ENCODE measurements around the gene CHRNE.

Gene CHRNE

DNA sequence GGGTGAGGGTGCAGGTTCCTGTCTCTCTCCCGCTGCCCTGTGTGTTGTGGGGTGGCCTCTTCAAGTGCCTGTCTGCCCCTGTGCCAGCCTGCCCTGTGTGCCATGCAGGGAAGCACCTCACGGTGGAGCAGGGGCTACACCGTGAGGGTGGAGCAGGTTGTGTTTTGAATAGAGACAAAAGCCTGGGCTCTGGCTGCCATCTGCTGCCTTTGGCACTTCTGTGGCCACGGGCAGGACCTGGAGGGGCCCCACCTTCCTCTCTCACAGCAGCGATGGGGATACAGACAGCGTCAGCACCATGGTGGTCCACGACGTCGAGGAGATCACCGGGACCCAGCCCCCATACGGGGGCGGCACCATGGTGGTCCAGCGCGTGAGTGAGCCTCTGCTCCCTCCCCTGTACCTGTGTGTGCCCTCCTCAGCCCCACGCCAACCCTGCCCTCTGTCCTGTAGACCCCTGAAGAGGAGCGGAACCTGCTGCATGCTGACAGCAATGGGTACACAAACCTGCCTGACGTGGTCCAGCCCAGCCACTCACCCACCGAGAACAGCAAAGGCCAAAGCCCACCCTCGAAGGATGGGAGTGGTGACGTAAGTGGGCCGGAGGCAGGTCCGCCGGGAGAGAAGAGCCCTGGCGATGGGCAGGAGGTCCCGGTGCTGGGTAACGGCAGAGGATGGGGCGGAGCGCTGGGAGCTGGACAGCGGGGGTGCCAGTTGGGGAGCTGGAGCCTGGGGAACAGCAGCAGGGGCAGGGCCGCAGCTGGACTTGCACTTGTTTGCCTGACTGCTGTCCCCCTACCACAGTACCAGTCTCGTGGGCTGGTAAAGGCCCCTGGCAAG is 9.0 kb downstream of the CHRNE start:
- no peak overlapping the region for H3K14ac ChIP-seq (ENCODE audit: low read length in 2 of 2)
- WGBS: 89% methylated on average over 31 of the region's 31 CpGs

DNA sequence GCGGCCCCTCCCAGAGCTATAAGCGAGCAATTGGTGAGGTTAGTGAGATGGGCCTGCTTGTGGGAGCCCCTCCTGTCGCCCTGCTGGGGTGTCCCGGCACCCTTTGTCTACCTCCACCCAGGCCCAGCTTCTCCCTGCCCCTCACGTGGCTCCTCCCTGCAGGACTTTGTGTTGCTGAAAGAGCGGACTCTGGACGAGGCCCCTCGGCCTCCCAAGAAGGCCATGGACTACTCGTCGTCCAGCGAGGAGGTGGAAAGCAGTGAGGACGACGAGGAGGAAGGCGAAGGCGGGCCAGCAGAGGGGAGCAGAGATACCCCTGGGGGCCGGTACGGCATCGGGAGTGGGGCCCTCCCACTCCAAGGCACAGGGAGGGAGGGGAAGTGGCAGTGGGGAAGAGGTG is 9.6 kb downstream of the CHRNE start:
- Histone ChIP-seq H3K79me1 (replicated peaks; ENCODE audit: low read length, poor library complexity, severe bottlenecking) (peaks cover 7% of the 10 kb centered on the region), H3K4ac (ENCODE audit: low read depth in 1 of 2, low read length in 2 of 2) (no peak overlapping the region), H4K8ac (ENCODE audit: low read length) (no peak overlapping the region), H3K27me3 (ENCODE audit: control insufficient read depth in 1 of 2, insufficient read depth in 1 of 2, low read length in 2 of 2) (no peaks in the 10 kb centered on the region), H2BK15ac (ENCODE audit: low read depth, poor library complexity, severe bottlenecking) (no peak overlapping the region), H2BK12ac (ENCODE audit: low read length in 2 of 2) (no peak overlapping the region), H3K4me2 (ENCODE audit: low read length, poor library complexity, severe bottlenecking) (no peak overlapping the region), H3K18ac (ENCODE audit: low read depth in 1 of 2, low read length in 2 of 2) (no peak overlapping the region), H3K23ac (ENCODE audit: low read length in 2 of 2) (no peak overlapping the region), H3K14ac (ENCODE audit: low read length in 2 of 2) (no peak overlapping the region), H3K9me3 (ENCODE audit: control insufficient read depth, low read length) (no peaks in the 10 kb centered on the region), H3K4me3 (ENCODE audit: insufficient read depth in 1 of 2, low read depth in 1 of 2, low read length in 2 of 2) (no peak overlapping the region), H4K91ac (ENCODE audit: low read length) (no peak overlapping the region), H3K27ac (ENCODE audit: low read length, poor library complexity, severe bottlenecking) (no peak overlapping the region), H2AFZ (ENCODE audit: low read depth, low read length) (no peak overlapping the region), H2BK120ac (ENCODE audit: low read depth, low read length) (no peak overlapping the region), H2BK5ac (ENCODE audit: low read depth, low read length, poor library complexity, severe bottlenecking) (no peak overlapping the region), H3K9ac (ENCODE audit: low read length) (no peak overlapping the region), H3K4me1 (ENCODE audit: control insufficient read depth, insufficient read depth, low read depth, low read length) (peaks cover 8% of the 10 kb centered on the region), H3K36me3 (ENCODE audit: control insufficient read depth in 1 of 2, insufficient read depth in 2 of 2, low read depth in 1 of 2, low read length in 2 of 2) (peaks cover 70 to 96% of the 10 kb centered on the region in 2 experiments), H2AK5ac (ENCODE audit: low read length, severe bottlenecking) (no peak overlapping the region)
- DNase-seq: no peak
- WGBS: 95% methylated on average over 18 of the region's 18 CpGs

More for the DNA sequence above, 9.0 kb downstream of the CHRNE start:
- H3K4ac ChIP-seq (ENCODE audit: low read depth in 1 of 2, low read length in 2 of 2): no peak overlapping the region
- H3K23ac ChIP-seq (ENCODE audit: low read length in 2 of 2): peak overlapping the region in 1 of 2 experiments; percentile 11
- H2BK5ac ChIP-seq (ENCODE audit: low read depth, low read length, poor library complexity, severe bottlenecking): no peak overlapping the region
- peaks cover 7% of the 10 kb centered on the region for H3K79me1 ChIP-seq (replicated peaks; ENCODE audit: low read length, poor library complexity, severe bottlenecking)
- H2BK120ac ChIP-seq (ENCODE audit: low read depth, low read length): no peak overlapping the region
- H3K4me2 ChIP-seq (ENCODE audit: low read length, poor library complexity, severe bottlenecking): no peak overlapping the region
- no peak overlapping the region for H4K8ac ChIP-seq (ENCODE audit: low read length)
- peak overlapping the region; percentile 16 for H4K91ac ChIP-seq (ENCODE audit: low read length)
- H3K27ac ChIP-seq (ENCODE audit: low read length, poor library complexity, severe bottlenecking): no peak overlapping the region
- peaks cover 8% of the 10 kb centered on the region for H3K4me1 ChIP-seq (ENCODE audit: control insufficient read depth, insufficient read depth, low read depth, low read length)
- H3K27me3 ChIP-seq (ENCODE audit: control insufficient read depth in 1 of 2, insufficient read depth in 1 of 2, low read length in 2 of 2): peaks cover 0 to 4% of the 10 kb centered on the region in 2 experiments
- no peak overlapping the region for H3K9ac ChIP-seq (ENCODE audit: low read length)
- H3K36me3 ChIP-seq (ENCODE audit: control insufficient read depth in 1 of 2, insufficient read depth in 2 of 2, low read depth in 1 of 2, low read length in 2 of 2): peaks cover 69 to 99% of the 10 kb centered on the region in 2 experiments
- no peak overlapping the region for H3K4me3 ChIP-seq (ENCODE audit: insufficient read depth in 1 of 2, low read depth in 1 of 2, low read length in 2 of 2)
- H3K18ac ChIP-seq (ENCODE audit: low read depth in 1 of 2, low read length in 2 of 2): no peak overlapping the region
- no peaks in the 10 kb centered on the region for H3K9me3 ChIP-seq (ENCODE audit: control insufficient read depth, low read length)
- H2BK12ac ChIP-seq (ENCODE audit: low read length in 2 of 2): no peak overlapping the region
- no peak for DNase-seq
- no peak overlapping the region for H2BK15ac ChIP-seq (ENCODE audit: low read depth, poor library complexity, severe bottlenecking)
- H2AFZ ChIP-seq (ENCODE audit: low read depth, low read length): peak overlapping the region; percentile 8
- H2AK5ac ChIP-seq (ENCODE audit: low read length, severe bottlenecking): no peak overlapping the region

DNA sequence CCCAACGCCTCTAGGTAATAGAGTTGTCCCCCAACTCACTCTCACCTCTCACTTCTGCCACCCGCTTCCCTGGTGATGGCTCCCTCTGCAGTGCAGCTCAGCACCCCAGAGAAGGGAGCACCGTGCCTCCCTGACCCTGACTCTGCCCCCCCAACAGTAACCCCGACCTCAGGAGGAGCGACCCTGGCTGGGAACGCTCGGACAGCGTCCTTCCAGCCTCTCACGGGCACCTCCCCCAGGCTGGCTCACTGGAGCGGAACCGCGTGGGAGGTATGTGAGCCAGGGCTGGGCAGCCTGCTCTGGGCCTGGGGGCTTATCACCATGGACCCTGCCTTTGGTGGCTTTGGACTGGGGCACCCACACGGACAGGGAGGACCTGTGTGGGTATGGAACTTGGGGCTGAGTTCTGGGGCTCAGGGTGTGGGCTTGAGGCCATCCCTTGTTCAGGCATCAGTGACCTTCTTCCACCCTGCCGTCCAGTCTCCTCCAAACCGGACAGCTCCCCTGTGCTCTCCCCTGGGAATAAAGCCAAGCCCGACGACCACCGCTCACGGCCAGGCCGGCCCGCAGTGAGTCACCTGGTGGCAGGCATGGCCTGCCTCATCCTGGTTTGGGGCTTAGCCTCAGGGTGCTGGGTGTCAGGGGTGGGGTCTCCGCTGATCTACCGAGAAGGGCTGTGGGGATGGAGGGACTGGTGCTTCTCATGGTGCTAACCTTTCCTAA is 10.2 kb downstream of the CHRNE start:
- Histone ChIP-seq H3K27me3 (ENCODE audit: control insufficient read depth in 1 of 2, insufficient read depth in 1 of 2, low read length in 2 of 2) (no peaks in the 10 kb centered on the region), H3K36me3 (ENCODE audit: control insufficient read depth in 1 of 2, insufficient read depth in 2 of 2, low read depth in 1 of 2, low read length in 2 of 2) (peaks cover 75 to 92% of the 10 kb centered on the region in 2 experiments), H2BK5ac (ENCODE audit: low read depth, low read length, poor library complexity, severe bottlenecking) (no peak overlapping the region), H3K27ac (ENCODE audit: low read length, poor library complexity, severe bottlenecking) (no peak overlapping the region), H2BK15ac (ENCODE audit: low read depth, poor library complexity, severe bottlenecking) (no peak overlapping the region), H3K4me2 (ENCODE audit: low read length, poor library complexity, severe bottlenecking) (no peak overlapping the region), H3K23ac (ENCODE audit: low read length in 2 of 2) (no peak overlapping the region), H3K4ac (ENCODE audit: low read depth in 1 of 2, low read length in 2 of 2) (no peak overlapping the region), H3K79me1 (replicated peaks; ENCODE audit: low read length, poor library complexity, severe bottlenecking) (peaks cover 7% of the 10 kb centered on the region), H3K4me3 (ENCODE audit: insufficient read depth in 1 of 2, low read depth in 1 of 2, low read length in 2 of 2) (no peak overlapping the region), H3K14ac (ENCODE audit: low read length in 2 of 2) (no peak overlapping the region), H2AFZ (ENCODE audit: low read depth, low read length) (no peak overlapping the region), H3K9ac (ENCODE audit: low read length) (no peak overlapping the region), H4K8ac (ENCODE audit: low read length) (no peak overlapping the region), H2BK120ac (ENCODE audit: low read depth, low read length) (no peak overlapping the region), H2AK5ac (ENCODE audit: low read length, severe bottlenecking) (no peak overlapping the region), H4K91ac (ENCODE audit: low read length) (no peak overlapping the region), H3K18ac (ENCODE audit: low read depth in 1 of 2, low read length in 2 of 2) (no peak overlapping the region), H3K4me1 (ENCODE audit: control insufficient read depth, insufficient read depth, low read depth, low read length) (peaks cover 8% of the 10 kb centered on the region), H2BK12ac (ENCODE audit: low read length in 2 of 2) (no peak overlapping the region), H3K9me3 (ENCODE audit: control insufficient read depth, low read length) (no peaks in the 10 kb centered on the region)
- DNase-seq: no peak
- 90% methylated on average over 17 of the region's 23 CpGs for WGBS
